ENCODE data around the gene CD48. TPM values are rescaled to one million over a fixed set of nuclear protein-coding genes. Genes with fewer than 3 reads are reported as not detected.

CD48 gene
- polyA plus RNA-seq, 1 of the 3 experiments (the other 2 are of a cell fraction) = not detected

DNA sequence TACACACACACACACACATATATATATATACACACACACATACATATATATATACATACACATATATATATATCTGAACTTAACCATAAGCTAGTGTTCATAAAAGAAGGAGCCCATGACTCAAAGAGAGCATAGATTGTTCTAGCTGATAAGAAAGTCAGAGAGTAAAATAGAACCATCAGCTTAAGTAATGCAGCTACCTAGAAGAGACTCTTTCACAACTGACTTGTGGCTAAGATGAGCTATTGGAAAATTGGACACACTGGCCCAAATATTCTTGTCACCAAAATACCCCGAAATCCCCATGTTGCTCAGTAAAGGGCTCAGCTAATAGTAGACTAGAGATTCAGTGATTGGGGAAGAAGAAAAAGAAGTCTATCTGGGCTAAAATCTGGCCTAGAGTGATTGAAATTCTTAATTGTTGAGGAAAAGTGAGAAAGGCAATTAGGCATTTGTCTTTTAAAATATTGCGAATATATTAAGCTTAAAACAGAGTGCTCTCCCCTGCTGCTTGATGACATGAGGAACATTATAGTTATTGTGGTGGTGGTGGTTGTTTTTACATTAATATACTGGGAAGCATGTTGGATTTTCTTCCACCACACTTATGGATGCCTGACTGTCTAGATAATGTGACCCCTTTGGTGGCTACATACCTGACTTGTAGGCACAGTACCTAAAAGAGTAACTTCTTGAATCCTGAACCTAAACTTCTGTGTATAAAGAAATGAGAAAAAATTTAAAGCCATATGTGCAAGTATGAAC, 71.1 kb downstream of the CD48 start:
- H3K9me3 ChIP-seq = no peaks in the 10 kb centered on the region
- ChIA-PET POLR2A (no interaction called here), CTCF (interaction anchor here (0.8 to 1.4 kb wide), 3 partner anchors 13 to 51 kb away, joined by 3 to 4 read pairs (median 3); no protein-coding TSS in a partner anchor)
- no peaks in the 10 kb centered on the region for H3K79me2 ChIP-seq (ENCODE audit: insufficient read depth)
- 21% methylated on average over 2 of the region's 2 CpGs for WGBS (ENCODE audit: low lambda C conversion rate)
- H3K9me2 ChIP-seq = no peaks in the 10 kb centered on the region
- no peaks in the 10 kb centered on the region for H3K4me1 ChIP-seq (ENCODE audit: control insufficient read depth in 1 of 2, insufficient read depth in 2 of 2, low read depth in 1 of 2, low read length in 1 of 2)
- no peak overlapping the region for H3K9ac ChIP-seq
- no peak overlapping the region for H2AFZ ChIP-seq (ENCODE audit: low read depth)
- no peaks in the 10 kb centered on the region for H3F3A ChIP-seq (replicated peaks; ENCODE audit: insufficient read depth)
- H3K4me3 ChIP-seq (ENCODE audit: low read depth in 2 of 2, low read length in 1 of 2) = no peak overlapping the region
- TF ChIP-seq GABPA (IDR thresholded peaks at IDR 0.05; ENCODE audit: low read depth) (no peak), YY1 (IDR thresholded peaks at IDR 0.05; ENCODE audit: low read depth) (no peak), TCF12 (IDR thresholded peaks at IDR 0.05) (no peak), REST (IDR thresholded peaks at IDR 0.05; ENCODE audit: low read depth, low read length) (no peak), PBX3 (IDR thresholded peaks at IDR 0.05) (no peak), NFIC (IDR thresholded peaks at IDR 0.05; ENCODE audit: borderline replicate concordance) (no peak), GATA2 (CRISPR knock-in tag; IDR thresholded peaks at IDR 0.05) (no peak), JUND (IDR thresholded peaks at IDR 0.05) (no peak), MEF2A (IDR thresholded peaks at IDR 0.05; ENCODE audit: borderline replicate concordance, low read depth) (no peak), MXI1 (IDR thresholded peaks at IDR 0.05; ENCODE audit: low read depth, low read length) (no peak), EZH2phosphoT487 (IDR thresholded peaks at IDR 0.05; ENCODE audit: borderline replicate concordance, low read depth) (no peak)
- TF ChIP-seq, protein P1, sequence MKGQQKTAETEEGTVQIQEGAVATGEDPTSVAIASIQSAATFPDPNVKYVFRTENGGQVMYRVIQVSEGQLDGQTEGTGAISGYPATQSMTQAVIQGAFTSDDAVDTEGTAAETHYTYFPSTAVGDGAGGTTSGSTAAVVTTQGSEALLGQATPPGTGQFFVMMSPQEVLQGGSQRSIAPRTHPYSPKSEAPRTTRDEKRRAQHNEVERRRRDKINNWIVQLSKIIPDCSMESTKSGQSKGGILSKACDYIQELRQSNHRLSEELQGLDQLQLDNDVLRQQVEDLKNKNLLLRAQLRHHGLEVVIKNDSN (IDR thresholded peaks at IDR 0.05; ENCODE audit: borderline replicate concordance, low read depth) = no peak
- TF ChIP-seq, protein P2, sequence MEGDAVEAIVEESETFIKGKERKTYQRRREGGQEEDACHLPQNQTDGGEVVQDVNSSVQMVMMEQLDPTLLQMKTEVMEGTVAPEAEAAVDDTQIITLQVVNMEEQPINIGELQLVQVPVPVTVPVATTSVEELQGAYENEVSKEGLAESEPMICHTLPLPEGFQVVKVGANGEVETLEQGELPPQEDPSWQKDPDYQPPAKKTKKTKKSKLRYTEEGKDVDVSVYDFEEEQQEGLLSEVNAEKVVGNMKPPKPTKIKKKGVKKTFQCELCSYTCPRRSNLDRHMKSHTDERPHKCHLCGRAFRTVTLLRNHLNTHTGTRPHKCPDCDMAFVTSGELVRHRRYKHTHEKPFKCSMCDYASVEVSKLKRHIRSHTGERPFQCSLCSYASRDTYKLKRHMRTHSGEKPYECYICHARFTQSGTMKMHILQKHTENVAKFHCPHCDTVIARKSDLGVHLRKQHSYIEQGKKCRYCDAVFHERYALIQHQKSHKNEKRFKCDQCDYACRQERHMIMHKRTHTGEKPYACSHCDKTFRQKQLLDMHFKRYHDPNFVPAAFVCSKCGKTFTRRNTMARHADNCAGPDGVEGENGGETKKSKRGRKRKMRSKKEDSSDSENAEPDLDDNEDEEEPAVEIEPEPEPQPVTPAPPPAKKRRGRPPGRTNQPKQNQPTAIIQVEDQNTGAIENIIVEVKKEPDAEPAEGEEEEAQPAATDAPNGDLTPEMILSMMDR (IDR thresholded peaks at IDR 0.05) = no peak
- TF ChIP-seq, protein P3, sequence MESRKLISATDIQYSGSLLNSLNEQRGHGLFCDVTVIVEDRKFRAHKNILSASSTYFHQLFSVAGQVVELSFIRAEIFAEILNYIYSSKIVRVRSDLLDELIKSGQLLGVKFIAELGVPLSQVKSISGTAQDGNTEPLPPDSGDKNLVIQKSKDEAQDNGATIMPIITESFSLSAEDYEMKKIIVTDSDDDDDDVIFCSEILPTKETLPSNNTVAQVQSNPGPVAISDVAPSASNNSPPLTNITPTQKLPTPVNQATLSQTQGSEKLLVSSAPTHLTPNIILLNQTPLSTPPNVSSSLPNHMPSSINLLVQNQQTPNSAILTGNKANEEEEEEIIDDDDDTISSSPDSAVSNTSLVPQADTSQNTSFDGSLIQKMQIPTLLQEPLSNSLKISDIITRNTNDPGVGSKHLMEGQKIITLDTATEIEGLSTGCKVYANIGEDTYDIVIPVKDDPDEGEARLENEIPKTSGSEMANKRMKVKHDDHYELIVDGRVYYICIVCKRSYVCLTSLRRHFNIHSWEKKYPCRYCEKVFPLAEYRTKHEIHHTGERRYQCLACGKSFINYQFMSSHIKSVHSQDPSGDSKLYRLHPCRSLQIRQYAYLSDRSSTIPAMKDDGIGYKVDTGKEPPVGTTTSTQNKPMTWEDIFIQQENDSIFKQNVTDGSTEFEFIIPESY (IDR thresholded peaks at IDR 0.05; ENCODE audit: borderline replicate concordance, low read depth) = no peak
- H3K27ac ChIP-seq (ENCODE audit: low read depth in 2 of 2, low read length in 1 of 2) = no peak overlapping the region
- no peak overlapping the region for H3K4me2 ChIP-seq
- DNase-seq = no peak
- H3K36me3 ChIP-seq (replicated peaks in 1 of 2; ENCODE audit: control insufficient read depth in 1 of 2, insufficient read depth in 2 of 2, low read length in 1 of 2) = no peaks in the 10 kb centered on the region
- no peaks in the 10 kb centered on the region for H4K20me1 ChIP-seq (ENCODE audit: insufficient read depth)
- H3K27me3 ChIP-seq (ENCODE audit: insufficient read depth) = no peaks in the 10 kb centered on the region; the same call in 1 of the 2 replicates
